GM18873 (cell line): ENCODE data around the gene DCLK3.

Experiments used
- ATAC-seq: cut with Tn5 transposase; IDR thresholded peaks from one replicate; pipeline ENCODE4 v1.9.1; 2021; ENCODE audit warnings: mild to moderate bottlenecking, moderate library complexity, moderate number of reproducible peaks; ENCODE audit not compliant: unreplicated experiment, low FRiP score

Gene DCLK3

GRCh38 chr3:36765104-36765503, 751 bp upstream of the DCLK3 start:
- no peak for ATAC-seq

DNA sequence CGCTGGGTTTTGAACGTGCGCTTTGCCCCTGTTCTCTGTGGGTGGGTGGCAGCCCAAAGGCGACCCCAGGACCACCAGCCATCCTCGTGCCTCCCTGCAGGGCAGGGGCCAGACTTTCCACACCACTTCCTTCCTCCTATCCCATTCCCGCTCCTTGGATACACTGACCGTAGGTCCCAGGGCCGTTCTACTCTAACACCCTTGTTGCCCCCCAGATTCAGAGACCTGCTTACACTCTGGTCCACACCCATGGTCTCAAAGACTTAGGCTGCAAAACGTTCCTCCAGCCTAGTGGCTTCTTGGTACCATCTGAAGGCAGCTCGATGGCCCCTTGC, 318 bp upstream of the DCLK3 start:
- no peak for ATAC-seq

GRCh38 chr3:36762918-36763849, 1.2 kb downstream of the DCLK3 start:
- ATAC-seq, result no peak

GRCh38 chr3:36761779-36762178, 2.6 kb downstream of the DCLK3 start:
- ATAC-seq, result no peak

DNA sequence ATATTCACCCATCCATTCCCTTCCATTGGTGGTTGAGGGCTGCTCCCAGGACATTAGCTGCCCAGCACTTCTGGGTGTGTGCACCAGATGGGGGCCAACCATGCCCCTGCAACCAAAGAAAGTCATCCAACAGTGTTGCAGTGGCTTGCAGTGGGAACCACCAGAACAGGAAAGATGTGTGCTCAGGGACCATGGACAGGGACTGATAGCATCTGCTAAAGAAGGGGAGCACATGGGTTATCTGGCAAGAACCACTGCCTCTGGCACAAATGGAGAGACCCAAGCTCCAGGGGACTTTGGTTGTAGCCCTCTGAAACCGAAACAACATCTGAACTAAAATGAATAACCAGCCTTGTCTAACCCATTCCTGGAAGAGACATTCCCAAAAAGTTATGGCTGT, 8.1 kb downstream of the DCLK3 start:
- ATAC-seq, result no peak

DNA sequence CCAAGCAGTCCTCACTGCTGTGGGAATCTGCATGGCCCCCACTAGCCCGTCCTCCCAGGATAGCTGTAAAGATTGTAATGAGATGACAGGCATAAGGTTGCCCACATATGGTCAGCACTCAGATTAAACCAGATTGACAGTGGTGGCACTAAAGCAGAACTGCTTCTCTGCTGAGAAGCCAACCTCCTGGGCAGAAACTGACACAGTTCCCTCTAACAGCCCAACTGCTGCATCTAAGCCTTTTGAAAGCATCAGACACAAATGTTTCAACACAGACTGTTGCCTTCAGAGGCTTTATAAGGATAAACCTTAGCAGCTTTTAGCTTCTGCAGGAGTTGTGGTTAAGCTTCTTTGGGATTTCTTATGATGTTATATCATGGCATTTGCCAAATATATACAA, 13.0 kb downstream of the DCLK3 start:
- no peak for ATAC-seq

DNA sequence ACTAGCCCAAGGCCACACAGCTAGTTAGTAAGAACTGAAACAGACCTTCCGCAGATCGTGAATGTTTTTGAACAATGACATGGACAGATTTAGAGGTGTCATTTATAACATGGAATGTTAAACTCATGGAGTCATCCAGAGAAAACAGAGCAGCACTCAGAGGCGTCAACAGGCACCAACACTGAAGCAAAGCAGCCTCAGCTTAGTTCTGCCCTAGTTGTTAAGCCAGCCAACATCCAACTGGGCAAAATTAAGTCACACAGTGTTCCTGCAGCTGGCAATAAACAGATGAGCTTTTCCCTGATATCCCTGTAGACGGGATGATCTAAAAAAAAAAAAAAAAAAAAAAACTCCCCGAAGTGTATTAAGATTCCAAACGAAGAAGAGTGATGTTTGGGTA, 13.6 kb downstream of the DCLK3 start:
- ATAC-seq, result no peak

- no peak for ATAC-seq
These were observed 19.6 kb downstream of the DCLK3 start for GRCh38 chr3:36744763-36745162.

- ATAC-seq, result no peak
These were observed 20.5 kb downstream of the DCLK3 start for GRCh38 chr3:36743826-36744225.

GRCh38 chr3:36741285-36741684, 23.1 kb downstream of the DCLK3 start:
- no peak for ATAC-seq

DNA sequence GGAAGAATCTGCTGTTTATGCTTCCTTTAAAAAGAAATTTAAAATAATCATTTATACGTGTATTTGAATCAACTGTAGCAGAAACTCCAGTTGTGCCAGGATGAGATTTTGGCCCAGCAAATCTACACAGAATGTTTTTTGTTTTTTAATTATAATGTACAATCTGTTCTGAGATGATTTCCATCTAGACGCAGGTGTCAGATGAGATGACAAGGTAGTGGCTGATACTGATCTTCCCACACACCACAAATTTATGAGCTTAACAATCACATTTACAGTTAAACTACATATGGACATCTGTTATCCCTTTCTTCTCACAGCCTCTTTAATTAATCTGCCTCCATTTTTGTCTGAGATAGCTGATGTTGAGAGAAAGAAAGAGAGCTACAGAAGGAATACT, 23.6 kb downstream of the DCLK3 start:
- no peak for ATAC-seq

DNA sequence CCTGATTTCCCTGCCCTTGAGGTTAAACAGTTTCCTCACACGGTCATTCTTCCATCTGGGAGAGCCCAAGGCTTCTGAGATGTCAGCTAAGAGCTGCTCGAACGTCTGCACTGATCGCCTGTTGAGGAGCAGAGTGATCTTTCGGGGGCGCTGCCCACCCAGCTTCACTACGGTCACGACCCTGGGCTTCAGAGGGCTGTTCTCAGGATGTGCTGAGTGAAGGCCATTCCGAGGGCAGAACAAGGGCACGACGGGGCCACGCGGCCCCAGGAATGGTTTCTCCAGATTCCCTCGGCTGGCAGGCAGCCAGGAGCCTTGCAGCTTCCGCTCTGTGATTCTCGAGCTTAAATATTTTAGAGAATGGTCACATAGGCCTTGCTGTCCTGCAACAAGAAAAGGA, 25.7 kb downstream of the DCLK3 start:
- ATAC-seq, result no peak

- no peak for ATAC-seq
These were observed 28.1 kb downstream of the DCLK3 start for GRCh38 chr3:36736301-36736700.

GRCh38 chr3:36734742-36735141, 29.6 kb downstream of the DCLK3 start:
- ATAC-seq, result no peak

DNA sequence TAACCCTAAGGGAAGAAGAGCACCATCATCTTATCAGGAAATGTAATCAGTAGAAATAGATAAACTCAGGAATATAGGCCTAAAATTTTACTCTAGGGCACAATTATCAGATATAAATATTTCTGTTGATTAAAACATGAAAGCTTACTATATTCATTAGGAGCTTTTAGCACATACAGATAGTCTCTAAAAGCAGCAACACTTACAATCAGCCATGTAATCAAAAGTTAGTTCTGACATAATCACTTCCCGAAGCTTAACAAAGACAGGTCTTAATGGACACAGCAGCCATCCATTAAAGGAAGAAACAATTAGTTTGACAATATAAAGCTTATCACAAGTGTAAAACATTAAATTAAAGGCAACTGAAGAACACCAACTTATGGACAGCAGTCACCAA, 30.6 kb downstream of the DCLK3 start:
- no peak for ATAC-seq

DNA sequence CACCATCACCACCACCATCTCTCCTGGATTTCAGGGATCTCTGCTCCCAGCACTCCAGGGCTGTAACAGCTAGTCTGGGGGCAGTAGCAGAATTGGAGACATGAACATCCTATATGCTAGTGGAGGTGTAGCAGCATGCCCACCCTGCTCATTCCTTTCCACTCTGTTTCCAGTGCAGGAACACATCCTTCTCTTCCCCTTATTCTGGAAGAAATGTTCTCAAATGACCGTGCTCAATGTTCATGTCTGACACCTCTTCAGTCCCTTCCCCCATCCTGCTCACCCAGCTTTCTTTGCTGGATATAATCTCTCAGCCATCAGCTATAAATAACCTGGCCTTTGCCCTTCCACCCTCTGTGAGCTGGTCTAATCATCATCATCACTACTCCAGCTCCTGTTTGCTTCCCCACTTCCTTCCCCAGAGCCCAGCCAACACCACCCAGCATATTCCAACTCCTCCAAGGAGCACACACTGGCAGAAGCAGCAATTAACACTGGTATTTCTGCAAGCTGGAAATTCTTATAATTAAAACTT, 31.1 kb downstream of the DCLK3 start:
- no peak for ATAC-seq

DNA sequence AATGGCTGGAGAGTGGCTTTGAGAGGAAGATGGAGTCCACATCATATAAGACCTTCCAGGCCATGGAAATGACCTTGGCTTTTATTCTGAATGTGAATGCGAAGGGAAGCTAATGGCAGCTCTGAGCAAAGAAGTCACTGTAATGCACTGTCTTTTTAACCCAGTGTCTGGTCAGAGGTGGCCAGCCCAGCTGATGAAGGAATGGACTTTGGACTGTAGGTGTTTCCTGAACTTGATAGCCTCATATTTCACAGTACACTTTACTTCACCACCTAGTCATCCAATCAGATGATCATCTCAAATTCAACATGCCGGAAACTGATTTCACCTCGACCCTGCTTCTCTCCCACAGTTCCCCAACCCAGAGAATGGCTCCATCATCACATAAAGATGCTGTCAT, 33.4 kb downstream of the DCLK3 start:
- no peak for ATAC-seq

- ATAC-seq, result no peak
These were observed 34.9 kb downstream of the DCLK3 start for GRCh38 chr3:36729204-36730056.

GRCh38 chr3:36714343-36715086, 49.8 kb downstream of the DCLK3 start:
- ATAC-seq, result no peak

GRCh38 chr3:36713904-36714303, 50.4 kb downstream of the DCLK3 start:
- no peak for ATAC-seq

DNA sequence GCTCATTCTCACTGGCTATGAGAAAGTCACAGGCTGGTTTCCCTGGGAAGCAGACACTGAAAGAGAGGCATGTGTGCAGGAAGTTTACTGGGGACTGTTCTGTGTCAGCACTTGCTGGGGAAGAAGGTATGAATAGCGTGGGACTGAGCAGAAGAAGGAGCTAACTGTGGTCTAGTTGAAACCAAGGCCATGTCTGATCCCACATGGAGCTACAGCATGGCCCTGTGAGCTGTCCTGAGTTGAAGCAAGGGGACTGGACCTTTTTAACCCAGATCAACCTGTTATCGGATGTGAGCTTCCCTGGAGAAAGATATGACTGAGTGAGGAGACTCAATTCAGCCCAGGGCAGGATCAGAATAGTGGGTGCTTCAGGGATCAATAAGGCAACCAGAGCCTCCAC, 53.7 kb downstream of the DCLK3 start:
- ATAC-seq, result no peak
